Activated CD8-positive, alpha-beta memory T cell treated with anti-CD3 and anti-CD28 coated beads, Interleukin-2, amount 50 U/mL, for 48 hours (primary cell): ENCODE measurements around the gene CEP135.
"Not testable (repeated sequence)": the region's sequence is repeated elsewhere in the genome, so short reads cannot be mapped to it uniquely, and the experiment has no call there.

Source experiments
- DNase-seq: peaks from one replicate; pipeline ENCODE4 v3.0.0-alpha.2; 2020

CEP135 gene

GRCh38 chr4:55941881-55942396, 6.8 kb upstream of the CEP135 start:
- DNase-seq, result no peak

- DNase-seq, result no peak
These were observed 1.4 kb upstream of the CEP135 start for GRCh38 chr4:55947254-55947882.

GRCh38 chr4:55947912-55948725, 626 bp upstream of the CEP135 start:
- no peak for DNase-seq

GRCh38 chr4:55949482-55949802, 697 bp downstream of the CEP135 start:
- DNase-seq, result no peak

- DNase-seq, result no peak
These were observed 2.6 kb downstream of the CEP135 start for GRCh38 chr4:55951191-55951922.

- DNase-seq, result no peak
These were observed 7.0 kb downstream of the CEP135 start for GRCh38 chr4:55955710-55956109.

- no peak for DNase-seq
These were observed 10.9 kb downstream of the CEP135 start for GRCh38 chr4:55959655-55960054.

GRCh38 chr4:55964046-55964445, 15.3 kb downstream of the CEP135 start:
- no peak for DNase-seq

- DNase-seq, result no peak
These were observed 16.8 kb downstream of the CEP135 start for GRCh38 chr4:55965585-55965984.

GRCh38 chr4:55966324-55966723, 17.6 kb downstream of the CEP135 start:
- not testable (repeated sequence) for DNase-seq

- DNase-seq, result no peak
These were observed 18.6 kb downstream of the CEP135 start for GRCh38 chr4:55967376-55967775.

- no peak for DNase-seq
These were observed 24.9 kb downstream of the CEP135 start for GRCh38 chr4:55973650-55974049.

GRCh38 chr4:55977811-55978210, 29.1 kb downstream of the CEP135 start:
- DNase-seq, result no peak

GRCh38 chr4:55979562-55979961, 30.8 kb downstream of the CEP135 start:
- DNase-seq, result no peak

- DNase-seq, result no peak
These were observed 32.0 kb downstream of the CEP135 start for GRCh38 chr4:55980725-55981124.

GRCh38 chr4:55982976-55983375, 34.2 kb downstream of the CEP135 start:
- no peak for DNase-seq

GRCh38 chr4:55989766-55990165, 41.0 kb downstream of the CEP135 start:
- DNase-seq, result no peak

- no peak for DNase-seq
These were observed 45.4 kb downstream of the CEP135 start for GRCh38 chr4:55993994-55994663.

- no peak for DNase-seq
These were observed 47.9 kb downstream of the CEP135 start for GRCh38 chr4:55996646-55997045.

- DNase-seq, result no peak
These were observed 54.9 kb downstream of the CEP135 start for GRCh38 chr4:56003606-56004005.

- DNase-seq, result no peak
These were observed 55.5 kb downstream of the CEP135 start for GRCh38 chr4:56004235-56004634.

GRCh38 chr4:56007154-56007553, 58.4 kb downstream of the CEP135 start:
- DNase-seq, result no peak

GRCh38 chr4:56008206-56008605, 59.5 kb downstream of the CEP135 start:
- no peak for DNase-seq
